Left cardiac atrium (tissue), 4 donors: ENCODE results near the gene UBE2F. TPM values are rescaled to one million over a fixed set of nuclear protein-coding genes. Genes with fewer than 3 reads are reported as not detected.
"Not testable (repeated sequence)": the region's sequence is repeated elsewhere in the genome, so short reads cannot be mapped to it uniquely, and the experiment has no call there.

ENCODE experiments used
- ATAC-seq, 2 donors: fragments of 200-7000 bp; cut with Tn5 transposase; one replicate each; pipeline ENCODE4 v1.9.1; 2020; ENCODE audit warnings: mild to moderate bottlenecking in 2 of 2, moderate library complexity in 2 of 2
- DNase-seq: peaks from one replicate; pipeline ENCODE4 v3.0.0-alpha.2; 2020
- intact Hi-C, 2 donors: fragments of 100-400 bp; cut with DNase I; formaldehyde crosslinking; loops; one replicate each; pipeline versions ENCODE4 v1.14.1 to v1.15.1; 2022 to 2023
- total RNA-seq, 2 donors: library from RNA; stranded (reverse); fragmentation: NEBNext Ultra II Directional; extraction: Animal tissue kit (Norgen Biotek cat#: 25700); gene quantifications; one replicate each; pipeline ENCODE4 v1.2.1, GENCODE V29; 2021
- donor health status: DM: no; HTN: yes; CAD: no.
- donor health status: DM: no; HTN: yes; CAD: no; lungs with severe emphysema.
- donor health status: DM: yes; HTN: yes; CAD: no.
- donor health status: Dilated cardiomyopathy.

The UBE2F gene
- total RNA-seq, 2 donors from 2014 or later: 66.1 to 87.8 TPM

- intact Hi-C loops: no loop called here
- ATAC-seq (no peak), DNase-seq (no peak)
These were observed 4.8 kb downstream of the UBE2F start for GRCh38 chr2:237971661-237972060.

- ATAC-seq (no peak), DNase-seq (no peak)
- intact Hi-C loops: no loop called here
These were observed 5.4 kb downstream of the UBE2F start for GRCh38 chr2:237972211-237972610.

GRCh38 chr2:237972936-237973335 lies 6.1 kb downstream of the UBE2F start:
- ATAC-seq: no peak
- intact Hi-C loops: no loop called here
- no peak for DNase-seq

- DNase-seq (no peak), ATAC-seq (no peak)
- intact Hi-C loops: no loop called here
These were observed 10.6 kb downstream of the UBE2F start for GRCh38 chr2:237977380-237977779.

- DNase-seq: peak; percentile 48
- intact Hi-C loops: no loop called here
- ATAC-seq: peak; percentile 27 to 48
These were observed 11.4 kb downstream of the UBE2F start for GRCh38 chr2:237978058-237978712.

- ATAC-seq (no peak), DNase-seq (no peak)
- intact Hi-C loops: no loop called here
These were observed 12.5 kb downstream of the UBE2F start for GRCh38 chr2:237979331-237979730.

- DNase-seq: no peak
- ATAC-seq: no peak
- intact Hi-C loops: no loop called here
These were observed 13.3 kb downstream of the UBE2F start for GRCh38 chr2:237980087-237980486.

GRCh38 chr2:237980751-237981150 lies 13.9 kb downstream of the UBE2F start:
- ATAC-seq: no peak
- DNase-seq: no peak
- intact Hi-C loops: no loop called here

- ATAC-seq, intact Hi-C loops, DNase-seq: not testable (repeated sequence)
These were observed 14.8 kb downstream of the UBE2F start for GRCh38 chr2:237981621-237982020.

GRCh38 chr2:237982039-237982725 lies 15.4 kb downstream of the UBE2F start:
- ATAC-seq (peak; percentile 47 to 61), DNase-seq (peak; percentile 58)
- intact Hi-C loops: no loop called here

- ATAC-seq (no peak), DNase-seq (no peak)
- intact Hi-C loops: no loop called here
These were observed 17.1 kb downstream of the UBE2F start for GRCh38 chr2:237983922-237984321.

- intact Hi-C loops: no loop called here
- ATAC-seq: no peak
These were observed 20.5 kb downstream of the UBE2F start for GRCh38 chr2:237987268-237987667.

GRCh38 chr2:237993701-237994100 lies 26.9 kb downstream of the UBE2F start:
- intact Hi-C loops: no loop called here
- ATAC-seq (no peak), DNase-seq (no peak)

More at GRCh38 chr2:237987268-237987667, 20.5 kb downstream of the UBE2F start:
- no peak for DNase-seq

GRCh38 chr2:237995036-237995435 lies 28.2 kb downstream of the UBE2F start:
- no peak for DNase-seq
- ATAC-seq: peak in 1 of 2 donors; percentile 48
- intact Hi-C loops: no loop called here

- ATAC-seq (peak in 1 of 2 donors; percentile 30), DNase-seq (no peak)
- intact Hi-C loops: no loop called here
These were observed 29.3 kb downstream of the UBE2F start for GRCh38 chr2:237996021-237996593.

GRCh38 chr2:237997521-237997920 lies 30.7 kb downstream of the UBE2F start:
- DNase-seq: no peak
- intact Hi-C loops: no loop called here
- no peak for ATAC-seq

GRCh38 chr2:237998530-237998929 lies 31.7 kb downstream of the UBE2F start:
- no peak for DNase-seq
- intact Hi-C loops: no loop called here
- peak in 1 of 2 donors; percentile 79 for ATAC-seq

GRCh38 chr2:238003234-238004031 lies 36.6 kb downstream of the UBE2F start:
- ATAC-seq (no peak), DNase-seq (no peak)
- intact Hi-C loops: no loop called here

GRCh38 chr2:238004077-238004830 lies 37.4 kb downstream of the UBE2F start:
- DNase-seq (no peak), ATAC-seq (no peak)
- intact Hi-C loops: no loop called here
